Retinal pigment epithelial cell (primary cell): ENCODE measurements around the gene PDF.

ENCODE experiments used
- DNase-seq: peaks from one replicate; pipeline ENCODE4 v3.0.0-alpha.2; 2010; ENCODE audit warnings: low read depth
- H3K4me3 ChIP-seq: 2 replicates; pipeline ENCODE4 v1.5.1; 2011; ENCODE audit warnings: mild to moderate bottlenecking, low read length, control low read depth, moderate library complexity
- TF ChIP-seq, protein P1 (sequence below): conservative IDR thresholded peaks from 2 replicates; pipeline ENCODE4 v1.5.1; 2011; ENCODE audit warnings: low read depth, low read length, control low read depth, inconsistent platforms

PDF gene

DNA sequence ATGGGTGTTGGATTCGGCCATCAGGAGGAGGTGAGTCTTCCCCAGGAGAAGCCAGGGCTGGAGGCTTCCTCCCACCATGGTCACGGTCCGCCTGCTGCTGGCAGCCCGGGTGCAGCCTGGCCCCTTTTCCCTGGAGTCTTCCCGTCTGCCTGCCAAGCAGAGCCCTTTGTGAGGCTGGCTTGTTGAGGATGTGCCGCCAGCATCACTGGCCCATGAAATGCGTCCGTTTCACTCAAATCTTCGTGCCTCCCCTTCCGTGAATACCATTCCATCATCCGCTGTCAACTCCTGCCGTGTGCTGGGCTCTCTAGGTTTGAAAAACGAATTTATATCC lies 9.7 kb downstream of the PDF start:
- no peak overlapping the region for H3K4me3 ChIP-seq
- no peak for DNase-seq
- TF ChIP-seq, protein P1, sequence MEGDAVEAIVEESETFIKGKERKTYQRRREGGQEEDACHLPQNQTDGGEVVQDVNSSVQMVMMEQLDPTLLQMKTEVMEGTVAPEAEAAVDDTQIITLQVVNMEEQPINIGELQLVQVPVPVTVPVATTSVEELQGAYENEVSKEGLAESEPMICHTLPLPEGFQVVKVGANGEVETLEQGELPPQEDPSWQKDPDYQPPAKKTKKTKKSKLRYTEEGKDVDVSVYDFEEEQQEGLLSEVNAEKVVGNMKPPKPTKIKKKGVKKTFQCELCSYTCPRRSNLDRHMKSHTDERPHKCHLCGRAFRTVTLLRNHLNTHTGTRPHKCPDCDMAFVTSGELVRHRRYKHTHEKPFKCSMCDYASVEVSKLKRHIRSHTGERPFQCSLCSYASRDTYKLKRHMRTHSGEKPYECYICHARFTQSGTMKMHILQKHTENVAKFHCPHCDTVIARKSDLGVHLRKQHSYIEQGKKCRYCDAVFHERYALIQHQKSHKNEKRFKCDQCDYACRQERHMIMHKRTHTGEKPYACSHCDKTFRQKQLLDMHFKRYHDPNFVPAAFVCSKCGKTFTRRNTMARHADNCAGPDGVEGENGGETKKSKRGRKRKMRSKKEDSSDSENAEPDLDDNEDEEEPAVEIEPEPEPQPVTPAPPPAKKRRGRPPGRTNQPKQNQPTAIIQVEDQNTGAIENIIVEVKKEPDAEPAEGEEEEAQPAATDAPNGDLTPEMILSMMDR, result no peak

DNA sequence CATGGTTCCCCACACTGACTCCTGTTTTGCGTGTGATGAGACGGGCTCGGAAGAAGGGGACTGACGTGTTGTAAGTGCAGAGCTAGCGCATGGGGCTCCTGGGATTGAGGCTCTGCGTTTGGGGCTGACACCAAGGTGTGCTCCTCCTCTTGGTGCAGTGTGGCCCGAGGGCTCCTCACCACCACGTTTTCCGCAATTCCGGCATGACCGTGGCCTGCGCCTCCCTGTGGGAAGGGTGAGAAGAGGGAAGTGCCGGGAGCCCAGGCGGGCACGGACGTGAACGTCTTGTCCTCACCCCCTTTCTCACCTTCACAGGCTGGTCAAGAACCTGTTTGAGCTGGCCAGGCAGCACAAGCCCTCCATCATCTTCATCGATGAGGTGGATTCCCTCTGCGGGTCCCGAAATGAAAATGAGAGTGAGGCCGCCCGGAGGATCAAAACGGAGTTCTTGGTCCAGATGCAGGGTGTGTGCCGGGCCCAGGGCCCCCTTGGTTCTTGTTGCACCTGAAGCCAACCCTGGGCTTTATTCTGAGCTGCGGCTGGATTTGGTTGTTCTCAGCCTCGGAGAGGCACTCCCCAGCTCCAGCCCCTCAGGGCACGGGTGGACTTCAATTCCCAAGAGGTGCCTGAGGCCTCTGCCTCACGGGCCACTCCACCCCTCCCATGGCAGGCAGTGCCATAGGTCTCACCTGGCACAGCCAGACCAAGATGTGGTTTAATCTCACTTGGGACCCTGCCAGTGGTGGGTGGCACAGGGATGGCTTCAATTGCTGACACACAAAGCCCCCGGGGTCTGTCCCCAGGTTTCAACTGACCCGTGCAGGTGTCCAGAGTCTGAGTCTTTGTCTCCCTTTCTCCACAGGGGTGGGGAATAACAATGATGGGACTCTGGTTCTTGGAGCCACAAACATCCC lies 10.3 kb downstream of the PDF start:
- TF ChIP-seq, protein P1, result no peak
- no peak overlapping the region for H3K4me3 ChIP-seq

DNA sequence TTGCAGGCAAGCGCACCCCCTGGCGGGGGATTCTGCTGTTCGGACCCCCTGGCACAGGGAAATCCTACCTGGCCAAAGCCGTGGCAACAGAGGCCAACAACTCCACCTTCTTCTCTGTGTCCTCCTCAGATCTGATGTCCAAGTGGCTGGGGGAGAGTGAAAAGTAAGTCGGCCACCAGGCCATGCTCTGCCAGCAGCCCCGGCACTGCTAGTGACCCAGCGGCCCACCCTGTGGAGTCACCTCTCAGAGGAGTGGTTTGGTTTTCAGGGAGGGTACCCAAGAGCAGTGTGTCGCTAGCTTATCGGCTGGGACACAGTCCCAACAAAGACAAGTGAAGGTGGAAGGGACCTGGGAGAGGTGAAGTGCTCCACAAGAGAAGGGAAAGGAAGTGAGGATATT lies 11.0 kb downstream of the PDF start:
- no peak for DNase-seq
- no peak overlapping the region for H3K4me3 ChIP-seq
- TF ChIP-seq, protein P1, result no peak

More for the DNA sequence above, 10.3 kb downstream of the PDF start:
- DNase-seq, result no peak

GRCh38 chr16:69318911-69319289 lies 11.5 kb downstream of the PDF start:
- TF ChIP-seq, protein P1, result no peak
- DNase-seq, result no peak
- H3K4me3 ChIP-seq, result no peak overlapping the region

- no peak for DNase-seq
- TF ChIP-seq, protein P1, result no peak
- no peak overlapping the region for H3K4me3 ChIP-seq
Measured at GRCh38 chr16:69318177-69318910, 12.0 kb downstream of the PDF start.

GRCh38 chr16:69316595-69317034 lies 13.8 kb downstream of the PDF start:
- TF ChIP-seq, protein P1, result no peak
- DNase-seq, result no peak
- H3K4me3 ChIP-seq, result no peak overlapping the region
